Suprapubic skin (tissue), 4 donors: ENCODE measurements around the gene PTPRM.

Source experiments
- EP300 ChIP-seq: sonication (generic); formaldehyde crosslinking; IDR thresholded peaks from one replicate; pipeline ENCODE4 v1.6.1; 2017; ENCODE audit warnings: antibody characterized with exemption
- POLR2A ChIP-seq, 2 donors: fragments of 450-650 bp; IDR thresholded peaks; one replicate each; pipeline ENCODE4 v1.6.1; 2017; ENCODE audit warnings: antibody characterized with exemption in 2 of 2, mild to moderate bottlenecking in 2 of 2, moderate library complexity in 2 of 2
- POLR2AphosphoS5 ChIP-seq, 3 donors: sonication (generic); formaldehyde crosslinking; IDR thresholded peaks; one replicate each; pipeline ENCODE4 v1.6.1; 2017; ENCODE audit warnings: antibody characterized with exemption in 3 of 3
- TF ChIP-seq, protein P1 (sequence below), 2 donors: fragments of 200-600 bp in 1 of 2; fragments of 450-650 bp in 1 of 2; sonication (generic) in 1 of 2; IDR thresholded peaks; one replicate each; pipeline ENCODE4 v1.5.1; 2016 to 2019; ENCODE audit warnings: antibody characterized with exemption in 2 of 2, mild to moderate bottlenecking in 1 of 2, moderate library complexity in 1 of 2

GRCh38 chr18:8005870-8006569, 438.9 kb downstream of the PTPRM start:
- no peak for TF ChIP-seq POLR2A (IDR thresholded peaks at IDR 0.05)
- no peak for TF ChIP-seq EP300
- TF ChIP-seq, protein P1, sequence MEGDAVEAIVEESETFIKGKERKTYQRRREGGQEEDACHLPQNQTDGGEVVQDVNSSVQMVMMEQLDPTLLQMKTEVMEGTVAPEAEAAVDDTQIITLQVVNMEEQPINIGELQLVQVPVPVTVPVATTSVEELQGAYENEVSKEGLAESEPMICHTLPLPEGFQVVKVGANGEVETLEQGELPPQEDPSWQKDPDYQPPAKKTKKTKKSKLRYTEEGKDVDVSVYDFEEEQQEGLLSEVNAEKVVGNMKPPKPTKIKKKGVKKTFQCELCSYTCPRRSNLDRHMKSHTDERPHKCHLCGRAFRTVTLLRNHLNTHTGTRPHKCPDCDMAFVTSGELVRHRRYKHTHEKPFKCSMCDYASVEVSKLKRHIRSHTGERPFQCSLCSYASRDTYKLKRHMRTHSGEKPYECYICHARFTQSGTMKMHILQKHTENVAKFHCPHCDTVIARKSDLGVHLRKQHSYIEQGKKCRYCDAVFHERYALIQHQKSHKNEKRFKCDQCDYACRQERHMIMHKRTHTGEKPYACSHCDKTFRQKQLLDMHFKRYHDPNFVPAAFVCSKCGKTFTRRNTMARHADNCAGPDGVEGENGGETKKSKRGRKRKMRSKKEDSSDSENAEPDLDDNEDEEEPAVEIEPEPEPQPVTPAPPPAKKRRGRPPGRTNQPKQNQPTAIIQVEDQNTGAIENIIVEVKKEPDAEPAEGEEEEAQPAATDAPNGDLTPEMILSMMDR (IDR thresholded peaks at IDR 0.05) = no peak
- TF ChIP-seq POLR2AphosphoS5 (IDR thresholded peaks at IDR 0.05) = no peak
